CD8-positive, alpha-beta memory T cell (primary cell): Measurements from ENCODE around the gene ESR2. TPM values are rescaled to one million over a fixed set of nuclear protein-coding genes. Genes with fewer than 3 reads are reported as not detected.

Source experiments
- CTCF ChIA-PET: fragments of 350-600 bp; sonication (Branson Sonifier 250); formaldehyde crosslinking; loops from one replicate; lab custom pipeline; 2021; ENCODE audit warnings: antibody characterized with exemption; lab: Charles Lee
- POLR2A ChIA-PET: fragments of 350-600 bp; sonication (Branson Sonifier 250); formaldehyde crosslinking; loops from one replicate; lab custom pipeline; 2021; ENCODE audit warnings: antibody characterized with exemption; lab: Charles Lee
- DNase-seq, 5 donors: peaks; one replicate each; pipeline versions ENCODE4 v3.0.0 to v3.0.0-alpha.2; 2020 to 2022; ENCODE audit warnings: mixed read lengths in 1 of 5
- H3K27ac ChIP-seq: one replicate; pipeline ENCODE4 v1.7.0; 2013; ENCODE audit warnings: low read depth, mild to moderate bottlenecking, low read length, moderate library complexity
- H3K27me3 ChIP-seq: 2 replicates; pipeline ENCODE4 v1.7.0; 2013; ENCODE audit warnings: low read length, mild to moderate bottlenecking; ENCODE audit not compliant: insufficient read depth, poor library complexity, severe bottlenecking
- H3K36me3 ChIP-seq: 2 replicates; pipeline ENCODE4 v1.7.0; 2013; ENCODE audit warnings: mild to moderate bottlenecking, low read length, moderate library complexity; ENCODE audit not compliant: insufficient read depth
- H3K4me1 ChIP-seq: 2 replicates; pipeline ENCODE4 v1.7.0; 2013; ENCODE audit warnings: mild to moderate bottlenecking, low read length, moderate library complexity; ENCODE audit not compliant: insufficient read depth
- H3K4me3 ChIP-seq: 2 replicates; pipeline ENCODE4 v1.7.0; 2013; ENCODE audit warnings: mild to moderate bottlenecking, low read length
- H3K9me3 ChIP-seq: 2 replicates; pipeline ENCODE4 v1.7.0; 2013; ENCODE audit warnings: mild to moderate bottlenecking, low read length
- H3K27ac Mint-ChIP-seq, 8 donors: one replicate each; pipeline ENCODE4 v1.8.0; 2020 to 2021; ENCODE audit warnings: mixed read lengths in 8 of 8, mild to moderate bottlenecking in 6 of 8, inconsistent platforms in 3 of 8, moderate library complexity in 3 of 8
- H3K27me3 Mint-ChIP-seq, 2 donors: one replicate each; pipeline ENCODE4 v1.8.0; 2020 to 2021; ENCODE audit warnings: mixed read lengths in 2 of 2, mild to moderate bottlenecking in 1 of 2, moderate library complexity in 1 of 2
- H3K36me3 Mint-ChIP-seq, 3 donors: one replicate each; pipeline ENCODE4 v1.8.0; 2020 to 2021; ENCODE audit warnings: mixed read lengths in 3 of 3, inconsistent platforms in 1 of 3, mild to moderate bottlenecking in 1 of 3
- H3K4me1 Mint-ChIP-seq, 3 donors: one replicate each; pipeline ENCODE4 v1.8.0; 2020 to 2021; ENCODE audit warnings: mixed read lengths in 3 of 3, inconsistent platforms in 1 of 3, mild to moderate bottlenecking in 1 of 3
- H3K4me3 Mint-ChIP-seq, 7 donors: one replicate each; pipeline ENCODE4 v1.8.0; 2020 to 2021; ENCODE audit warnings: mixed read lengths in 7 of 7, mild to moderate bottlenecking in 6 of 7, moderate library complexity in 4 of 7, inconsistent platforms in 2 of 7
- H3K9me3 Mint-ChIP-seq, 5 donors: one replicate each; pipeline ENCODE4 v1.8.0; 2020 to 2022; ENCODE audit warnings: mixed read lengths in 5 of 5, mild to moderate bottlenecking in 3 of 5, moderate library complexity in 2 of 5, inconsistent platforms in 1 of 5
- polyA plus RNA-seq: library from polyadenylated mRNA; unstranded; fragments of 300-500 nt; fragmentation: Illumina TruSeq; gene quantifications from one replicate; pipeline ENCODE4 v1.2.3, GENCODE V29; 2021
- total RNA-seq, 2 experiments: library from RNA; stranded (reverse); gene quantifications; one replicate each; pipeline ENCODE4 v1.2.3, GENCODE V29; 2021

The ESR2 gene
- total and polyA plus RNA-seq, 3 experiments from 2014 or later = 0.31 to 0.93 (median 0.74) TPM

DNA sequence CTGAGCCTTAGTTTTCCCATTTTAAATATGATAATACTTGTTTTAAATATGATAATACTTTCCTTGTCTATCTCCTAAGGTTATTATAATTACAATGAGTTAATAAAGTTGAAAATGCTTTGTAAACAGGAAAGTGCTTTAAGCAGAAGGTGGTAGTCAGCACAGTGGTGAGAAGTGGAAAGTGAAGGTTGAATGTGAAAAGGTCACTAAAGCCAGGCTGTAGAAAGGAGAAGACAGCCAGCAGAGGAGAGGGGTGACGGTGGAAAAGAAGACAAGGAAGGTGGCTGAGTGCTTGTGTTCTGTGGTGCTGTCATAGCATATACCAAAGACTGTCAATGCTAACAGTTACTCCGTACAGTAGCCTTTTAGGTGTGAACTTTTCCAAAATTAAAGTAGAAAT is 117.8 kb downstream of the ESR2 start:
- Mint-ChIP-seq H3K9me3 (no peaks in the 10 kb centered on the region), H3K4me1 (peaks cover 0 to 3% (median 2%) of the 10 kb centered on the region in 3 donors), H3K27ac (peak overlapping the region in 4 of 8 donors; percentile 19 to 81 (median 38)), H3K36me3 (peaks cover 0 to 79% (median 39%) of the 10 kb centered on the region in 3 donors), H3K27me3 (no peaks in the 10 kb centered on the region), H3K4me3 (no peak overlapping the region)
- no peak overlapping the region for H3K27ac ChIP-seq
- no peak overlapping the region for H3K4me3 ChIP-seq
- no peaks in the 10 kb centered on the region for H3K9me3 ChIP-seq
- CTCF ChIA-PET = no interaction called here
- peaks cover 29% of the 10 kb centered on the region for H3K36me3 ChIP-seq
- POLR2A ChIA-PET = no interaction called here
- no peaks in the 10 kb centered on the region for H3K27me3 ChIP-seq
- no peak for DNase-seq
- no peaks in the 10 kb centered on the region for H3K4me1 ChIP-seq

DNA sequence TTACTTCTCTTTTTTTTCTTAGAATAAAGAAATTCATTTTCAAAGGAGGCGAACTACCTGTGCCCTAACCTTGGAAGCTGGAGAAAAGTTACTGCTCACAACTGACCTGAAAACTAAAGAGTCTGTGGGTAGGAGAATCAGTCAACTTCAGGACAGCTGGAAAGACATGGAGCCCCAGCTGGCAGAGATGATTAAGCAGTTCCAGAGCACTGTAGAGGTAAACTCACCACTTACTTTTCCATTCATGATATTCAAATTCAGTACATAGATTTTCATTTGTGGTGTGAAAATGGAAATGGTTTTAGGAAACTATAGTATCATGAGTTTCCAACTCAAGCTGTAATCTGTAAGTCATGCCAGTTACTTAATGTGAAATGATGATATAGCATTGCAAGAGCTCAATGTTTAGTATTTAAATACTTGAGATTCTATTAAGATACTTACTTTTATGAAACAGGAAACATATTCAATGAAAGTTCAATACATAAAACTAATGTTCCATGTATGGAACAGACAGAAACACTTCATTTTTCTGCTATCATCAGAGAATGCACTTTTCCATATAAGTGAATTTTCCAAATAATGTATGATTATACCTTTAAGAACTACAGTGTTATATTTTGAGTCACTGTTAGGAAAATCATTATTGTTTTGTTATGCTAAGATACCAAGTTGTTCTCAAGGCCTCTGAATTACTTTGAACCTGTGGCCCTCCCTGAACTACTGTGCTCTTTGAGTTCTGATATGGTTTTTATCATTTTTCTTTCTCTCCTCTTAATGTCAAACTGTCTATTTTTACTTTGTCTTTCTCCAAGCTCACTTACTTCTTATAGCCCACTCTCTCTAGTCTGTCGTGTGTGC is 119.0 kb downstream of the ESR2 start:
- Histone ChIP-seq H3K9me3 (no peaks in the 10 kb centered on the region), H3K27ac (no peak overlapping the region), H3K36me3 (peaks cover 30% of the 10 kb centered on the region), H3K4me3 (no peak overlapping the region), H3K4me1 (no peaks in the 10 kb centered on the region), H3K27me3 (no peaks in the 10 kb centered on the region)
- H3K36me3 Mint-ChIP-seq = peaks cover 0 to 79% (median 39%) of the 10 kb centered on the region in 3 donors
- peaks cover 0 to 3% (median 2%) of the 10 kb centered on the region in 3 donors for H3K4me1 Mint-ChIP-seq
- POLR2A ChIA-PET = no interaction called here
- H3K27ac Mint-ChIP-seq = peak overlapping the region in 5 of 8 donors; percentile 4 to 79 (median 50)
- no peaks in the 10 kb centered on the region for H3K9me3 Mint-ChIP-seq
- CTCF ChIA-PET = no interaction called here
- no peak overlapping the region for H3K4me3 Mint-ChIP-seq
- no peaks in the 10 kb centered on the region for H3K27me3 Mint-ChIP-seq
- no peak for DNase-seq

- H3K4me1 ChIP-seq = no peaks in the 10 kb centered on the region
- Mint-ChIP-seq H3K27me3 (no peaks in the 10 kb centered on the region), H3K36me3 (peaks cover 0 to 86% (median 28%) of the 10 kb centered on the region in 3 donors), H3K4me1 (peaks cover 0 to 2% (median 0%) of the 10 kb centered on the region in 3 donors), H3K9me3 (no peaks in the 10 kb centered on the region), H3K27ac (peak overlapping the region in 1 of 8 donors; percentile 9), H3K4me3 (peak overlapping the region in 1 of 7 donors; percentile 51)
- CTCF ChIA-PET = no interaction called here
- H3K36me3 ChIP-seq = peaks cover 57% of the 10 kb centered on the region
- DNase-seq = no peak
- H3K27ac ChIP-seq = no peak overlapping the region
- H3K27me3 ChIP-seq = no peaks in the 10 kb centered on the region
- H3K4me3 ChIP-seq = no peak overlapping the region
- POLR2A ChIA-PET = no interaction called here
- no peaks in the 10 kb centered on the region for H3K9me3 ChIP-seq
These were observed 124.0 kb downstream of the ESR2 start for GRCh38 chr14:64170181-64170580.

DNA sequence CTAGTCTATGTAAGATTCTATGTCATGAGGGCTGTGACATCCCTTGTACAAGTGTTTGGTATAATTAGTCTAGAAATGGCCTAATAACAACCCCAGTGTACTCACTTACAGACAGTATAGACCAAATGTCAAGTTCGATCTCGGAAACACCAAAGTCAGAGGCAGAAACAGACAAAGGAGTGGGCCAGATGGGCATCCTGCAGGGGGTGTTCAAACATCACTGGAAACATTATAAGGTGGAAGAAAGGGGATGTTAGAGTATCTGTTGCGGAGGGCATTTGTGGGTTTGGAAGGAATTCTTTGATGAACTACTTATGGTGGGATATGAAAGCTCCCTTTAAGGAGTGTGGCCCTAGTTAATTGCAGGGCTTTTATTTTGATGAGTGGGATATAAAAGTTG is 134.6 kb downstream of the ESR2 start:
- H3K9me3 Mint-ChIP-seq = no peaks in the 10 kb centered on the region
- H3K4me1 Mint-ChIP-seq = no peaks in the 10 kb centered on the region
- H3K27ac Mint-ChIP-seq = peak overlapping the region in 4 of 8 donors; percentile 20 to 64 (median 54)
- H3K27me3 Mint-ChIP-seq = peaks cover 0 to under 1% of the 10 kb centered on the region in 2 donors
- H3K4me3 ChIP-seq = no peak overlapping the region
- no peaks in the 10 kb centered on the region for H3K4me1 ChIP-seq
- H3K4me3 Mint-ChIP-seq = no peak overlapping the region
- H3K36me3 ChIP-seq = peaks cover 29% of the 10 kb centered on the region
- DNase-seq = no peak
- H3K27me3 ChIP-seq = no peaks in the 10 kb centered on the region
- H3K27ac ChIP-seq = no peak overlapping the region
- no peaks in the 10 kb centered on the region for H3K9me3 ChIP-seq
- ChIA-PET POLR2A (no interaction called here), CTCF (no interaction called here)
- H3K36me3 Mint-ChIP-seq = peaks cover 4 to 90% (median 50%) of the 10 kb centered on the region in 3 donors

DNA sequence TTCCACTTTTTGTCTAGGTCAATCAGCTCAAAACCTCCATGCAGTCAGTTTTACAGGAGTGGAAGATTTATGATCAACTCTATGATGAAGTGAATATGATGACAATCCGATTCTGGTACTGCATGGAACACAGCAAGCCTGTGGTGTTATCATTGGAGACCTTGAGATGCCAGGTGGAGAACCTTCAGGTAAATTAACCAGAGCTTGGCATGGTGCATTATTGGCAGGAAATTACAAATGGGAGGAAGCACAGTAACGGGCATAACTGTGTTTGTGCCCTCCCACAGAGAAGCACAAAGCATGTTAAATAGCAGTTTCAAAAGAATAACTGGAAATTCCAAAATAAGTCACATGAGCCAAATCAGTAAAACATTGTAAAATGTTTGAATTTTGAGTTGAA is 135.6 kb downstream of the ESR2 start:
- Histone ChIP-seq H3K27ac (no peak overlapping the region), H3K4me1 (no peaks in the 10 kb centered on the region), H3K4me3 (no peak overlapping the region), H3K9me3 (no peaks in the 10 kb centered on the region), H3K27me3 (no peaks in the 10 kb centered on the region), H3K36me3 (peaks cover 29% of the 10 kb centered on the region)
- ChIA-PET POLR2A (no interaction called here), CTCF (no interaction called here)
- peaks cover 0 to 1% of the 10 kb centered on the region in 2 donors for H3K27me3 Mint-ChIP-seq
- H3K4me3 Mint-ChIP-seq = no peak overlapping the region
- peak overlapping the region in 3 of 8 donors; percentile 11 to 63 (median 22) for H3K27ac Mint-ChIP-seq
- H3K36me3 Mint-ChIP-seq = peaks cover 8 to 92% (median 49%) of the 10 kb centered on the region in 3 donors
- DNase-seq = no peak
- H3K9me3 Mint-ChIP-seq = no peaks in the 10 kb centered on the region
- no peaks in the 10 kb centered on the region for H3K4me1 Mint-ChIP-seq

GRCh38 chr14:64149921-64150320 is 144.2 kb downstream of the ESR2 start:
- Mint-ChIP-seq H3K27ac (no peak overlapping the region), H3K4me3 (no peak overlapping the region), H3K4me1 (no peaks in the 10 kb centered on the region), H3K9me3 (no peaks in the 10 kb centered on the region), H3K36me3 (peaks cover 4 to 89% (median 19%) of the 10 kb centered on the region in 3 donors), H3K27me3 (peaks cover 0 to 1% of the 10 kb centered on the region in 2 donors)
- ChIA-PET CTCF (no interaction called here), POLR2A (interaction anchor here (0.6 kb wide), 1 partner anchor 22 kb away, joined by 8 read pairs; no protein-coding TSS in a partner anchor)
- H3K36me3 ChIP-seq = peaks cover 26% of the 10 kb centered on the region
- no peak overlapping the region for H3K27ac ChIP-seq
- H3K9me3 ChIP-seq = no peaks in the 10 kb centered on the region
- DNase-seq = no peak
- no peaks in the 10 kb centered on the region for H3K4me1 ChIP-seq
- H3K27me3 ChIP-seq = no peaks in the 10 kb centered on the region
- H3K4me3 ChIP-seq = no peak overlapping the region

DNA sequence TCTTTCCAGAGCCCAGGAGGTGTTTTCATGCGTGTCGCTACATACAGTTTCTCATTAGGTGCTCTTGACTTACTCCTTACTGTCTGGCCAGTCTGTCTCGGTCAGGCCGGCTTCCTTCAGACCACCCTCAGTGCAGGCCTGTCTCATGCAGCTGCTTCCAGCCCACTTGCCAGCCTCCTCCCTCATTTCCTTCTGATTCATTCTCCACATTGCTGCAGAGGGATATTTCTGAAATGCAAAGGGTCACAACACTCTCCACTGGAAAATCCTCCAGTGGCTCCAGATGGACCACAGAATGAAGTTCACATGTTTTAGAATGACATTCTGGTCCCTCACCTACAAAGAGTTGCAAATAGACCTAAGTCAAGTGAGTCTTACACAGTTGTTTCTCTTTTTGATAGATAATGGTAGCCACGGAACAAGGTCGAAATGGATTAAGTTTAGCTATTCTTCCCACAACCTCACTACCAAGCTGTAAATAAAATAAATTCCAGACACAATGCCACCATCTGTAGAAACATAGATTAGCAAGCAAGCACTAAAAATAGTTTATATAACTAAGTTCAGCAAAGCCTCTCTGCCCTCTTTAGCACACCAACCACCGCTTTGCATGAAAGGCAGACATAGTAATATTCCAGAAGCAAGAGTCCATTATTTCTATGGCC is 146.9 kb downstream of the ESR2 start:
- H3K9me3 Mint-ChIP-seq = no peaks in the 10 kb centered on the region
- H3K27ac ChIP-seq = no peak overlapping the region
- CTCF ChIA-PET = no interaction called here

More for the DNA sequence above, 146.9 kb downstream of the ESR2 start:
- Histone ChIP-seq H3K4me3 (no peak overlapping the region), H3K4me1 (no peaks in the 10 kb centered on the region), H3K9me3 (no peaks in the 10 kb centered on the region), H3K36me3 (peaks cover 32% of the 10 kb centered on the region), H3K27me3 (no peaks in the 10 kb centered on the region)
- Mint-ChIP-seq H3K27me3 (peaks cover 0 to 2% of the 10 kb centered on the region in 2 donors), H3K4me3 (no peak overlapping the region), H3K27ac (peak overlapping the region in 3 of 8 donors; percentile 3 to 63 (median 26)), H3K4me1 (no peaks in the 10 kb centered on the region), H3K36me3 (peaks cover 0 to 90% (median 24%) of the 10 kb centered on the region in 3 donors)
- POLR2A ChIA-PET = no interaction called here
- DNase-seq = no peak
